Lower lobe of right lung (tissue), 2 donors: ENCODE measurements around the gene THY1. TPM values are rescaled to one million over a fixed set of nuclear protein-coding genes. Genes with fewer than 3 reads are reported as not detected.
"Not testable (repeated sequence)": the region's sequence is repeated elsewhere in the genome, so short reads cannot be mapped to it uniquely, and the experiment has no call there.

Experiments
- ATAC-seq, 2 donors: fragments of 200-7000 bp; cut with Tn5 transposase; one replicate each; pipeline ENCODE4 v1.9.1; 2020 to 2022; ENCODE audit warnings: mild to moderate bottlenecking in 2 of 2, moderate library complexity in 2 of 2
- DNase-seq: peaks from one replicate; pipeline ENCODE4 v3.0.0-alpha.2; 2020
- H3K27ac ChIP-seq: fragments of 200-600 bp; one replicate; pipeline ENCODE4 v1.8.0; 2022
- H3K27me3 ChIP-seq: fragments of 200-600 bp; one replicate; pipeline ENCODE4 v1.8.0; 2022; ENCODE audit warnings: low read depth
- H3K36me3 ChIP-seq: fragments of 200-600 bp; one replicate; pipeline ENCODE4 v1.8.0; 2022; ENCODE audit warnings: mild to moderate bottlenecking
- H3K4me1 ChIP-seq: fragments of 200-600 bp; one replicate; pipeline ENCODE4 v1.8.0; 2022
- H3K4me3 ChIP-seq: fragments of 200-600 bp; one replicate; pipeline ENCODE4 v1.8.0; 2022; ENCODE audit warnings: mild to moderate bottlenecking
- H3K9me3 ChIP-seq: fragments of 200-600 bp; one replicate; pipeline ENCODE4 v1.8.0; 2022
- CTCF ChIP-seq: fragments of 200-600 bp; IDR thresholded peaks from one replicate; pipeline ENCODE4 v1.8.0; 2022; ENCODE audit warnings: antibody characterized with exemption, mild to moderate bottlenecking
- intact Hi-C: fragments of 100-400 bp; cut with DNase I; formaldehyde crosslinking; loops from one replicate; pipeline ENCODE4 v1.11.0; 2022
- total RNA-seq: library from RNA; stranded (reverse); fragmentation: NEBNext Ultra II Directional; extraction: Animal tissue kit (Norgen Biotek cat#: 25700); gene quantifications from one replicate; pipeline ENCODE4 v1.2.1, GENCODE V29; 2021
- donor health status: DM: no; HTN: yes; CAD: no; lungs with severe emphysema.

Gene THY1
- total RNA-seq, 1 donor from 2014 or later = 7.5 TPM

GRCh38 chr11:119409731-119410130, 13.2 kb downstream of the THY1 start:
- Histone ChIP-seq H3K4me3 (no peak overlapping the region), H3K4me1 (no peaks in the 10 kb centered on the region), H3K9me3 (no peaks in the 10 kb centered on the region), H3K27me3 (no peaks in the 10 kb centered on the region), H3K27ac (no peak overlapping the region), H3K36me3 (no peaks in the 10 kb centered on the region)
- TF ChIP-seq CTCF = no peak
- ATAC-seq (no peak), DNase-seq (no peak)
- intact Hi-C loops = no loop called here

GRCh38 chr11:119406005-119406404, 17.0 kb downstream of the THY1 start:
- Histone ChIP-seq H3K27me3 (no peaks in the 10 kb centered on the region), H3K9me3 (peaks cover 9% of the 10 kb centered on the region), H3K27ac (no peak overlapping the region), H3K36me3 (no peaks in the 10 kb centered on the region), H3K4me1 (no peaks in the 10 kb centered on the region), H3K4me3 (no peak overlapping the region)
- DNase-seq = no peak
- no peak for TF ChIP-seq CTCF
- no peak for ATAC-seq
- intact Hi-C loops = no loop called here

GRCh38 chr11:119405448-119405847, 17.5 kb downstream of the THY1 start:
- intact Hi-C loops, ATAC-seq: not testable (repeated sequence)

GRCh38 chr11:119404872-119405271, 18.1 kb downstream of the THY1 start:
- Histone ChIP-seq H3K27me3 (no peaks in the 10 kb centered on the region), H3K4me3 (no peak overlapping the region), H3K4me1 (no peaks in the 10 kb centered on the region), H3K27ac (no peak overlapping the region), H3K36me3 (no peaks in the 10 kb centered on the region), H3K9me3 (peaks cover 18% of the 10 kb centered on the region)
- DNase-seq (no peak), ATAC-seq (no peak)
- intact Hi-C loops = no loop called here
- no peak for TF ChIP-seq CTCF

More at GRCh38 chr11:119405448-119405847, 17.5 kb downstream of the THY1 start:
- H3K9me3 ChIP-seq = peaks cover 14% of the 10 kb centered on the region
- not testable (repeated sequence) for H3K4me3 ChIP-seq, H3K4me1 ChIP-seq, DNase-seq, H3K27me3 ChIP-seq, H3K36me3 ChIP-seq, H3K27ac ChIP-seq

- Histone ChIP-seq H3K27me3 (no peaks in the 10 kb centered on the region), H3K4me1 (no peaks in the 10 kb centered on the region), H3K9me3 (peaks cover 22% of the 10 kb centered on the region), H3K36me3 (no peaks in the 10 kb centered on the region), H3K4me3 (no peak overlapping the region), H3K27ac (no peak overlapping the region)
- TF ChIP-seq CTCF = no peak
- intact Hi-C loops = no loop called here
- DNase-seq (no peak), ATAC-seq (no peak)
These were observed 20.0 kb downstream of the THY1 start for GRCh38 chr11:119403021-119403420.

- no peak for TF ChIP-seq CTCF
- no peaks in the 10 kb centered on the region for H3K27me3 ChIP-seq
- no peak overlapping the region for H3K27ac ChIP-seq
- intact Hi-C loops = no loop called here
- no peak overlapping the region for H3K4me3 ChIP-seq
- DNase-seq (no peak), ATAC-seq (no peak)
- H3K9me3 ChIP-seq = peaks cover 24% of the 10 kb centered on the region
- no peaks in the 10 kb centered on the region for H3K4me1 ChIP-seq
- no peaks in the 10 kb centered on the region for H3K36me3 ChIP-seq
These were observed 20.5 kb downstream of the THY1 start for GRCh38 chr11:119402470-119402869.
